ENCODE measurements around the gene ANKRD63.

DNA sequence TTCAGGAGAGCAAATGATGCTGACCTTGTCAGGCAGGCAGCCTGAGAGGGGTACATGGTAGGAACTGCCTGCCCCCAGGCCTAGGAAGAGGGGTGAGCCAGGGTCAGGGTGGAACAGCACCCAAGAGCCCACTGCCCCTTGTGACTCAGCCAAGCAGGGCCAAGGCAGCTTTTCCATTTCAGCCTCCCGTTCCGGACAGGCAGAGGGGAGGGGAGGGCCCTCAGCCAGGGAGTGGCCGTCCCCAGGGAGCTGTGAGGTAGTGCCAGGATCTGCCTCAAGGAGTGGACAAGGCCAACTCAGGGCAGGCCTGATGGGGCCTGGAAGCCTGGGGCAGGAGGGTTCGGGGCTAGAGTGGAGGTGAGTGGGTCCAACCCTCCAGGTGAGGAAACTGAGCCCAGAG, 5.1 kb upstream of the ANKRD63 start:
- TF ChIP-seq, protein P1, sequence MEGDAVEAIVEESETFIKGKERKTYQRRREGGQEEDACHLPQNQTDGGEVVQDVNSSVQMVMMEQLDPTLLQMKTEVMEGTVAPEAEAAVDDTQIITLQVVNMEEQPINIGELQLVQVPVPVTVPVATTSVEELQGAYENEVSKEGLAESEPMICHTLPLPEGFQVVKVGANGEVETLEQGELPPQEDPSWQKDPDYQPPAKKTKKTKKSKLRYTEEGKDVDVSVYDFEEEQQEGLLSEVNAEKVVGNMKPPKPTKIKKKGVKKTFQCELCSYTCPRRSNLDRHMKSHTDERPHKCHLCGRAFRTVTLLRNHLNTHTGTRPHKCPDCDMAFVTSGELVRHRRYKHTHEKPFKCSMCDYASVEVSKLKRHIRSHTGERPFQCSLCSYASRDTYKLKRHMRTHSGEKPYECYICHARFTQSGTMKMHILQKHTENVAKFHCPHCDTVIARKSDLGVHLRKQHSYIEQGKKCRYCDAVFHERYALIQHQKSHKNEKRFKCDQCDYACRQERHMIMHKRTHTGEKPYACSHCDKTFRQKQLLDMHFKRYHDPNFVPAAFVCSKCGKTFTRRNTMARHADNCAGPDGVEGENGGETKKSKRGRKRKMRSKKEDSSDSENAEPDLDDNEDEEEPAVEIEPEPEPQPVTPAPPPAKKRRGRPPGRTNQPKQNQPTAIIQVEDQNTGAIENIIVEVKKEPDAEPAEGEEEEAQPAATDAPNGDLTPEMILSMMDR (IDR thresholded peaks at IDR 0.05) = no peak
- no peak for TF ChIP-seq POLR2A (IDR thresholded peaks at IDR 0.05)

All from lower leg skin (tissue), 3 donors.